Panc1 (cell line): ENCODE data around the gene PLCE1. TPM values are rescaled to one million over a fixed set of nuclear protein-coding genes. Genes with fewer than 3 reads are reported as not detected.

Experiments used
- ATAC-seq: fragments of 200-7000 bp; cut with Tn5 transposase; 2 replicates; pipeline ENCODE4 v1.9.1; 2020; ENCODE audit warnings: mild to moderate bottlenecking, moderate library complexity
- BruUV-seq: library from RNA; stranded (reverse); fragments of 400-500 nt; replicated peaks from 2 replicates; lab custom pipeline; 2021; lab: Mats Ljungman, UMichigan
- CTCF ChIA-PET: fragments of 300-600 bp; sonication (Branson Sonifier 250); formaldehyde crosslinking; loops from one replicate; lab custom pipeline; 2022; ENCODE audit warnings: antibody characterized with exemption; lab: Charles Lee
- POLR2A ChIA-PET: fragments of 300-600 bp; sonication (Branson Sonifier 250); formaldehyde crosslinking; loops from one replicate; lab custom pipeline; 2022; ENCODE audit warnings: antibody characterized with exemption; lab: Charles Lee
- DNase-seq: peaks from one replicate; pipeline ENCODE4 v3.0.0-alpha.2; 2010; ENCODE audit warnings: low read depth, low spot score
- H3K27ac ChIP-seq: 2 replicates; pipeline ENCODE4 v1.5.1; 2011; ENCODE audit warnings: mild to moderate bottlenecking, low read length, inconsistent platforms
- H3K27me3 ChIP-seq: fragments of 200-500 bp; sonication (Bioruptor generic); 2 replicates; pipeline ENCODE4 v1.6.0; 2014; ENCODE audit warnings: low read length, inconsistent platforms; ENCODE audit not compliant: control insufficient read depth, insufficient read depth
- H3K36me3 ChIP-seq: fragments of 200-500 bp; sonication (Bioruptor generic); 2 replicates; pipeline ENCODE4 v1.5.1; 2014; ENCODE audit warnings: inconsistent platforms, mild to moderate bottlenecking, low read length, moderate library complexity; ENCODE audit not compliant: control insufficient read depth, insufficient read depth
- H3K4me1 ChIP-seq: 2 replicates; pipeline ENCODE4 v1.5.1; 2011; ENCODE audit warnings: inconsistent platforms, mild to moderate bottlenecking, low read length, moderate library complexity; ENCODE audit not compliant: control insufficient read depth, insufficient read depth
- H3K4me3 ChIP-seq, 2 experiments: 2 replicates each; pipeline ENCODE4 v1.5.1; 2011 to 2012; ENCODE audit warnings: low read depth in 2 of 2, low read length in 2 of 2, mild to moderate bottlenecking in 2 of 2, inconsistent platforms in 1 of 2, moderate library complexity in 1 of 2
- H3K9me3 ChIP-seq: fragments of 200-500 bp; sonication (Bioruptor generic); 2 replicates; pipeline ENCODE4 v1.5.1; 2014; ENCODE audit warnings: low read depth, mild to moderate bottlenecking, inconsistent platforms, low read length, moderate library complexity; ENCODE audit not compliant: control insufficient read depth, insufficient read depth
- CTCF ChIP-seq: fragments of 450-650 bp; IDR thresholded peaks from 2 replicates; pipeline ENCODE4 v1.5.1; 2017; ENCODE audit warnings: mild to moderate bottlenecking
- POLR2AphosphoS5 ChIP-seq: IDR thresholded peaks from 2 replicates; pipeline ENCODE4 v1.6.1; 2012; ENCODE audit warnings: mild to moderate bottlenecking, low read depth, low read length, moderate library complexity
- SIN3A ChIP-seq: IDR thresholded peaks from 2 replicates; pipeline ENCODE4 v1.6.1; 2012; ENCODE audit warnings: low read depth, mild to moderate bottlenecking, low read length, moderate library complexity, borderline replicate concordance; ENCODE audit not compliant: insufficient read depth
- TCF7L2 ChIP-seq: IDR thresholded peaks from 2 replicates; pipeline ENCODE4 v1.6.1; 2011; ENCODE audit warnings: mild to moderate bottlenecking, low read depth, low read length, inconsistent platforms
- in situ Hi-C: cut with HindIII; loops from 2 replicates; pipeline ENCODE4 v1.10.0; 2016; ENCODE audit warnings: low sequenced_read_pairs, low pct_unique_long_range_greater_than_20kb
- intact Hi-C: fragments of 100-400 bp; cut with micrococcal nuclease; formaldehyde crosslinking; loops from one replicate; pipeline ENCODE4 v1.10.0; 2022; ENCODE audit not compliant: unreplicated experiment
- total RNA-seq: library from RNA; stranded (reverse); gene quantifications from one replicate; pipeline ENCODE4 v1.2.1, GENCODE V29; 2021; ENCODE audit not compliant: unreplicated experiment
- TF ChIP-seq, protein P1 (sequence below), 2 experiments: IDR thresholded peaks; 2 replicates each; pipeline ENCODE4 v1.6.1; 2011 to 2012; ENCODE audit warnings: low read depth in 2 of 2, control low read depth in 1 of 2, low read length in 1 of 2, mild to moderate bottlenecking in 1 of 2, moderate library complexity in 1 of 2; ENCODE audit not compliant: insufficient read depth in 1 of 2

Gene PLCE1
- total RNA-seq, 1 experiment from 2014 or later, result 39.7 TPM

GRCh38 chr10:93947055-93947454, 46.7 kb upstream of the PLCE1 start:
- Histone ChIP-seq H3K27me3 (no peaks in the 10 kb centered on the region), H3K36me3 (no peaks in the 10 kb centered on the region), H3K4me3 (no peak overlapping the region), H3K4me1 (no peaks in the 10 kb centered on the region), H3K27ac (no peak overlapping the region), H3K9me3 (no peaks in the 10 kb centered on the region)
- in situ Hi-C loops (no loop called here), intact Hi-C loops (no loop called here)
- ATAC-seq (no peak), DNase-seq (no peak)
- TF ChIP-seq SIN3A (no peak), CTCF (no peak), POLR2AphosphoS5 (no peak)
- TF ChIP-seq, protein P1, sequence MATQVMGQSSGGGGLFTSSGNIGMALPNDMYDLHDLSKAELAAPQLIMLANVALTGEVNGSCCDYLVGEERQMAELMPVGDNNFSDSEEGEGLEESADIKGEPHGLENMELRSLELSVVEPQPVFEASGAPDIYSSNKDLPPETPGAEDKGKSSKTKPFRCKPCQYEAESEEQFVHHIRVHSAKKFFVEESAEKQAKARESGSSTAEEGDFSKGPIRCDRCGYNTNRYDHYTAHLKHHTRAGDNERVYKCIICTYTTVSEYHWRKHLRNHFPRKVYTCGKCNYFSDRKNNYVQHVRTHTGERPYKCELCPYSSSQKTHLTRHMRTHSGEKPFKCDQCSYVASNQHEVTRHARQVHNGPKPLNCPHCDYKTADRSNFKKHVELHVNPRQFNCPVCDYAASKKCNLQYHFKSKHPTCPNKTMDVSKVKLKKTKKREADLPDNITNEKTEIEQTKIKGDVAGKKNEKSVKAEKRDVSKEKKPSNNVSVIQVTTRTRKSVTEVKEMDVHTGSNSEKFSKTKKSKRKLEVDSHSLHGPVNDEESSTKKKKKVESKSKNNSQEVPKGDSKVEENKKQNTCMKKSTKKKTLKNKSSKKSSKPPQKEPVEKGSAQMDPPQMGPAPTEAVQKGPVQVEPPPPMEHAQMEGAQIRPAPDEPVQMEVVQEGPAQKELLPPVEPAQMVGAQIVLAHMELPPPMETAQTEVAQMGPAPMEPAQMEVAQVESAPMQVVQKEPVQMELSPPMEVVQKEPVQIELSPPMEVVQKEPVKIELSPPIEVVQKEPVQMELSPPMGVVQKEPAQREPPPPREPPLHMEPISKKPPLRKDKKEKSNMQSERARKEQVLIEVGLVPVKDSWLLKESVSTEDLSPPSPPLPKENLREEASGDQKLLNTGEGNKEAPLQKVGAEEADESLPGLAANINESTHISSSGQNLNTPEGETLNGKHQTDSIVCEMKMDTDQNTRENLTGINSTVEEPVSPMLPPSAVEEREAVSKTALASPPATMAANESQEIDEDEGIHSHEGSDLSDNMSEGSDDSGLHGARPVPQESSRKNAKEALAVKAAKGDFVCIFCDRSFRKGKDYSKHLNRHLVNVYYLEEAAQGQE (IDR thresholded peaks at IDR 0.05; ENCODE audit: insufficient read depth in 1 of 2, low read depth in 2 of 2, low read length in 1 of 2), result no peak
- ChIA-PET CTCF (no interaction called here), POLR2A (no interaction called here)
- no TSS peak for BruUV-seq

DNA sequence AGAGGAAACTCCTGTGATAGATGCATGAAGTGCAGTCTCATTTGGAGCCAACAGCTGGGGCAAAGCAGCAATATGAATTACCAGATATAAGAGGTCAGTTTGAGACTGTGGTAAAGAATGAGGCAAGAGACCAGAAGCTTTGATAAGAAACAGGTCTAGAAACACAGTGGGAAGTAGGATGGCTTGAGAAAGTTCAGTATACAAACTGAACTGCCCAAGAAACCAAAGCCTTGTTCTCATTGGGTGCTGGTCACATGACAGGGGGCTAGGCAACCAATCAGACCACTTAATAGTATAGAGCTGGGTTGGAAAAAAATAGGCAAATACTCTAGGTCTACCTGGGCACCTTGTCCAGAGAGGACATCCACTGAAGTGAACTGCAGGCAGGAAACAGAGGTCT, 46.2 kb upstream of the PLCE1 start:
- in situ Hi-C loops (no loop called here), intact Hi-C loops (no loop called here)
- DNase-seq, result no peak
- Histone ChIP-seq H3K36me3 (no peaks in the 10 kb centered on the region), H3K9me3 (no peaks in the 10 kb centered on the region), H3K4me3 (no peak overlapping the region), H3K27ac (no peak overlapping the region), H3K27me3 (no peaks in the 10 kb centered on the region), H3K4me1 (no peaks in the 10 kb centered on the region)
- TF ChIP-seq POLR2AphosphoS5, result no peak
- TF ChIP-seq, protein P1 (IDR thresholded peaks at IDR 0.05; ENCODE audit: insufficient read depth in 1 of 2, low read depth in 2 of 2, low read length in 1 of 2), result no peak
- no peak for TF ChIP-seq SIN3A
- TF ChIP-seq TCF7L2, result no peak
- no peak for TF ChIP-seq CTCF
- POLR2A ChIA-PET, result no interaction called here
- BruUV-seq, result no TSS peak
- ATAC-seq, result no peak
- CTCF ChIA-PET, result no interaction called here
